Adipose tissue (tissue), 3 donors: ENCODE measurements around the gene KIF18B. TPM values are rescaled to one million over a fixed set of nuclear protein-coding genes. Genes with fewer than 3 reads are reported as not detected.

ENCODE experiments used
- H3K27ac ChIP-seq: one replicate; pipeline ENCODE4 v1.5.1; 2013; ENCODE audit warnings: low read depth, low read length
- WGBS, 3 donors: extraction: QIAGEN DNeasy Blood & Tissue Kit; methylation state at CpG; one replicate each; pipeline ENCODE4 v1.1.7; 2013; 5-methylcytosine and 5-hydroxymethylcytosine counted together
- polyA plus RNA-seq, 3 donors: library from polyadenylated mRNA; stranded (reverse); fragments of 200-250 nt; gene quantifications; one replicate each; pipeline ENCODE4 v1.2.3, GENCODE V29; 2013
- donor health status: healthy with polysubstance abuse.
- donor health status: Bipolar disorder and iron deficiency.
- donor health status: healthy.

Gene KIF18B
- polyA plus RNA-seq, 3 donors: 0.04 to 0.22 (median 0.09) TPM

- no peak overlapping the region for H3K27ac ChIP-seq
- 77 to 89% (median 87%) methylated on average over 14 of the region's 14 CpGs for WGBS, 3 donors
These were observed 34.6 kb downstream of the KIF18B start for GRCh38 chr17:44912763-44913544.

- 11 to 15% (median 11%) methylated on average over 43 to 56 of the region's 56 CpGs for WGBS, 3 donors
- H3K27ac ChIP-seq: no peak overlapping the region
These were observed 36.2 kb downstream of the KIF18B start for GRCh38 chr17:44911133-44912001.

GRCh38 chr17:44910231-44911106 lies 37.1 kb downstream of the KIF18B start:
- 68 to 83% (median 81%) methylated on average over 13 of the region's 13 CpGs for WGBS, 3 donors
- no peak overlapping the region for H3K27ac ChIP-seq

- 77 to 81% (median 78%) methylated on average over 11 of the region's 11 CpGs for WGBS, 3 donors
- no peak overlapping the region for H3K27ac ChIP-seq
These were observed 37.9 kb downstream of the KIF18B start for GRCh38 chr17:44909681-44910144.

- WGBS, 3 donors: 75 to 88% (median 79%) methylated on average over 10 of the region's 10 CpGs
- no peak overlapping the region for H3K27ac ChIP-seq
These were observed 38.7 kb downstream of the KIF18B start for GRCh38 chr17:44908761-44909326.

GRCh38 chr17:44907729-44908470 lies 39.7 kb downstream of the KIF18B start:
- no peak overlapping the region for H3K27ac ChIP-seq
- 75 to 85% (median 81%) methylated on average over 11 of the region's 11 CpGs for WGBS, 3 donors

- no peak overlapping the region for H3K27ac ChIP-seq
- 66 to 75% (median 74%) methylated on average over 18 of the region's 18 CpGs for WGBS, 3 donors
These were observed 40.5 kb downstream of the KIF18B start for GRCh38 chr17:44906763-44907728.

GRCh38 chr17:44906010-44906646 lies 41.4 kb downstream of the KIF18B start:
- H3K27ac ChIP-seq: no peak overlapping the region
- 67 to 84% (median 69%) methylated on average over 10 of the region's 10 CpGs for WGBS, 3 donors

GRCh38 chr17:44905006-44906000 lies 42.3 kb downstream of the KIF18B start:
- no peak overlapping the region for H3K27ac ChIP-seq
- WGBS, 3 donors: 78 to 88% (median 82%) methylated on average over 9 of the region's 9 CpGs

GRCh38 chr17:44904001-44904984 lies 43.3 kb downstream of the KIF18B start:
- WGBS, 3 donors: 95 to 96% (median 95%) methylated on average over 35 of the region's 35 CpGs
- no peak overlapping the region for H3K27ac ChIP-seq

- H3K27ac ChIP-seq: no peak overlapping the region
- WGBS, 3 donors: 59 to 67% (median 66%) methylated on average over 8 of the region's 8 CpGs
These were observed 44.4 kb downstream of the KIF18B start for GRCh38 chr17:44903012-44903685.

- 81 to 87% (median 86%) methylated on average over 17 of the region's 17 CpGs for WGBS, 3 donors
- H3K27ac ChIP-seq: no peak overlapping the region
These were observed 45.3 kb downstream of the KIF18B start for GRCh38 chr17:44902135-44902760.

GRCh38 chr17:44901411-44901921 lies 46.1 kb downstream of the KIF18B start:
- H3K27ac ChIP-seq: no peak overlapping the region
- 52 to 81% (median 61%) methylated on average over 4 of the region's 4 CpGs for WGBS, 3 donors
